ENCODE measurements around the gene GABBR1. TPM values are rescaled to one million over a fixed set of nuclear protein-coding genes. Genes with fewer than 3 reads are reported as not detected.

GABBR1 gene
- total RNA-seq, 8 experiments from 2014 or later, result 6.4 to 53.2 (median 40.3) TPM

DNA sequence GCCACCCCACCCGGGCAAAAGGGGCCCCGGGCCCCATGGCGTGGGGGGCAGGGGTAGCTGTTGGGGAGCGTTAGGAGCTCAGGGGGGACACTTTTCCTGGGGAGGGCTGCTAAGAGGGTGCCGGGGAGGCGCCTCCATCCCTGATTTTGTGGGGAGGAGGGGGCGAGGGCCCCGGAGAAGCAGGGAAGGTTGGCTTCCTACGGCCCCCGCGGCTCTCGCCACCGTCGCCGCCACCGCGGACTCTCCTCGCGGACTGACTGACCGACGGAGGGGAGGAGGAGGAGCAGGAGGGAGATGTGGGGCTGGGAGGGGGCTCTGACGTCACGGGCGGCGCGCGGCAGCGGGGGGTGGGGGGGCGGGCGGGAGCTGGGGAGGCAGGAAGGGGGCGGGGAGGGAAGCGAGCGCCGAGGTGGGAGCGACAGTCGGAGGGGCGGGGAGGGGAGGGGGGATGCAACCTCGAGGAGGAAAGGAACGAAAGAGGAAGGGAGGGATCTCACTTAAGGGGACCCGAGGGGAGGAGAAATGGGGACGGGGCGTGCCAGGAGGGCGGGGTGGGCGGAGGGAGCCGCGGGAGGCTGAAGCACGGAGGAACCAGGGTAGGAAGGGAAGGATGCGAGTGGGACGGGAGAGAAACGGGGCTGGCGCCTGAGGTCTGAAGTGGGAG, 5.1 kb downstream of the GABBR1 start:
- Histone ChIP-seq H3K27ac (peak overlapping the region; percentile 28 to 35), H3K4me1 (replicated peaks in 1 of 2) (peaks cover 17 to 18% of the 10 kb centered on the region in 2 donors), H3K4me3 (peak overlapping the region; percentile 28 to 48 (median 38))
- peak; percentile 19 to 29 (median 24) for ATAC-seq (replicated peaks in 6 of 8)
- in situ Hi-C loops (cut with MboI; ENCODE audit: low pct_unique_long_range_greater_than_20kb in 2 of 9, low sequenced_read_pairs in 9 of 9, unreplicated experiment in 9 of 9), result no loop called here
- WGBS, 10 experiments, result no CpG with 5 or more reads among the region's 51 CpGs

DNA sequence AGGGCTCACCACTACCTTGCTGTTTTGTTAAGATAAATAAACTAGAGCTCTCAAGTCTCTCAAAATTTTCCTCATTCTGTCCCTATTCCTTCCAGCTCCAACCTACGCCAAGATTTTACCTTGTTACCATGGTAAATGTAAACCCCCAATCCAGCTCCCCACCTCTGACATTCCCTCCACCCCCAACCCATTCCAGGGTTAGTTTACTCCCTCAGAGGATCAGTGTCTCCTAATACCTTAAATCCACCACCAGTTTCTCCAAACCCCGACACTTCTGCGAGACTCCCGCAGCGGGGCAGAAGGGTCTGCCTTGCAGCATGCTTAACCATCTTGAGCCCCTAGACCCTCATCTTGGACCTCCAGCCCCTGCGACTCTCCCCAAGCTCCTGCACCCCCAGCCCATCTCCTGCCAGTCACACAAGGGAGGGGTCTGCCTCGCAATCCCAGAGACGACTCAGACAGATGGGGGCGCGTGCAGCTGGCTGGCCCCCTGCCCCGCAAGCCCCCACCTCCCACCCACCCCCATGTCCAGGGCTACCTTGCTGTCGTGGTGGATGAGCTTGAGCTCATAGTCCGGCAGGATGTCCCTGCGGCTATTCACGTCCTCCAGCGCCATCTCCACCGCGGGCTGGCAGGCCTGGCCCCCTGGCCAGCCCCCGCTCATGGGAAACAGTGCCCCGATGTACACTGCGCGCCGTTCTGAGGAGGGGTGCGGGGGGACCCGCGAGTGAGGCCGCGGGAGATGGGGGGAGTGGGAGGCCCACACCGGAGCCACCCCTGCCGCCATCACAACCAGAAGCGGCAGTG, 5.8 kb downstream of the GABBR1 start:
- H3K4me1 ChIP-seq (replicated peaks in 1 of 2), result peaks cover 17 to 18% of the 10 kb centered on the region in 2 donors
- in situ Hi-C loops (cut with MboI; ENCODE audit: low pct_unique_long_range_greater_than_20kb in 2 of 9, low sequenced_read_pairs in 9 of 9, unreplicated experiment in 9 of 9), result no loop called here
- ATAC-seq (replicated peaks in 6 of 8), result peak in 2 of 8 experiments; percentile 1 to 2
- peak overlapping the region; percentile 17 to 35 for H3K27ac ChIP-seq
- WGBS, 10 experiments, result 71% methylated on average over 1 of the region's 31 CpGs; no CpG with 5 or more reads in 9 of the 10 experiments
- H3K4me3 ChIP-seq, result peak overlapping the region; percentile 28 to 48 (median 38)

DNA sequence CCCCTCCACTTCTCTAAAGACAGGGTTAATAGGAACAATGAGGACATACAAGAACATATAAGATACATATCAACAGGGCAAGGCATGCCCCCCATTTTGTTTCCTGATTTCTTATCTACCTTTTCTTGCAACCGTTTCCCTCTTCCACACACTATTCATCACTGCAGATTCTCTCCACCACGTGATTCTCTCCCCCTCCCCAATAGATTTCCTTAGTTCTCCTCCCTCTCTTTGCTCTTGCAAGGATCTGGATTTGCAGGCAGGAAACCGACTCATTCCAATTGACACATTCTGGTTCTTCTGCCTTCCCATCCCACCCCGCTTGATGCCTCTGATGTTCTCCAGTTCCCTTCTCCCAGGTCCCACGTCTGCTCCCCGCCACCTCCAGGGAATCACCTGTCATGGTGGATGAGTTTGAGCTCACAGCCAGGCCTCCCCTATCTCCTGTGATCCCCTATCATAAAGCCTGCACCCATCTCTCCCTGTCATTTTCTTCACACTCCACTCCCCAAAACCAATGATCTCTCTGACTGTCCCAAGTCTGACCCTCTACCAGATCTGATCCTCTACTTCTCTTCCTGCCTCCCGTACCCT, 7.5 kb downstream of the GABBR1 start:
- peaks cover 8% of the 10 kb centered on the region in 2 donors for H3K4me1 ChIP-seq (replicated peaks in 1 of 2)
- no peak overlapping the region for H3K27ac ChIP-seq
- no peak for ATAC-seq (replicated peaks in 6 of 8)
- H3K4me3 ChIP-seq, result no peak overlapping the region
- in situ Hi-C loops (cut with MboI; ENCODE audit: low pct_unique_long_range_greater_than_20kb in 2 of 9, low sequenced_read_pairs in 9 of 9, unreplicated experiment in 9 of 9), result no loop called here
- 13 to 80% (median 48%) methylated on average over 2 to 7 of the region's 7 CpGs; no CpG with 5 or more reads in 2 of the 10 experiments for WGBS, 10 experiments

DNA sequence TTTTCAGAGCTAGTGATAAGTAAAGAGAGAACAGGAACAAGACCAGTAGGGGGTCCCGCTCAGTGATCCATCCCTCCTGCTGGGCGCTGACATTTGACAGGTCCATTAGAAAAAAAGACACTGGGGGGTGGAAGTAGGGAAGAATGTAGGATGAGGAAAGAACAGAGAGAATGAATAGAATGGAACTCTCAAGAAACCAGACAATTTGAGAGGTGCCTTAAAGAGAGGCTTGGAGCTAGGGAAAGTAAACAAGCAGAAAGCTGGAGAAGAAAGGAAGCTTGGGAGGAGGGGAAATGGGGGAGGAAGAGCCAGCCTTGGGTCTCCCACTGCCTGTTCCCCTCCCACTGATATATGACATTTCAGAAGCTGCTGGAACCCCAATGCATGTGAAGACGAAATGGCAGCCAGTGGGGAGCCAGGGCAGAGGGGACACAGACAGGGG, 8.4 kb downstream of the GABBR1 start:
- no peak overlapping the region for H3K27ac ChIP-seq
- H3K4me3 ChIP-seq, result no peak overlapping the region
- in situ Hi-C loops (cut with MboI; ENCODE audit: low pct_unique_long_range_greater_than_20kb in 2 of 9, low sequenced_read_pairs in 9 of 9, unreplicated experiment in 9 of 9), result loop anchor here in 1 of 9 experiments (25.0 kb wide), 1 partner anchor 637 kb away; no protein-coding TSS in a partner anchor
- ATAC-seq (replicated peaks in 6 of 8), result no peak
- peaks cover 8% of the 10 kb centered on the region in 2 donors for H3K4me1 ChIP-seq (replicated peaks in 1 of 2)
- 29 to 92% (median 47%) methylated on average over 1 to 2 of the region's 3 CpGs; no CpG with 5 or more reads in 6 of the 10 experiments for WGBS, 10 experiments

DNA sequence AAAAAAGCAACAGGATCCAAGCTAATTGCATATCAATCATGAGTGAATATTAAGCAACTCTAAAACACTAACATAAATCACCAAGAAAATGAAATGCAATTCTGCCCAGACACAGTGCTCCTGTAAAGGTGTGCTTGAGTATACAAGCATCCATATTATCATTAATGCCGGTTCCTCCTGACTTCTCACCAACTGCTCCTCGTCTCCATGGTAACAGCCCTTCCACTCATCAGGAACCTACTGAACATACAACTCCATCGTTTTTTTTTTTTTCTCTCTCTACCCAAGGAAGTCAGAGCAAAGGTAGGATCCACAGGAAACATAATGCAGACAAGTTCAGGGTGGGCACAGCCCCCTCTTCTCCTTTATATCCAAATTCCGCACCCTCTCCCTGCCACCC, 12.4 kb downstream of the GABBR1 start:
- H3K27ac ChIP-seq, result no peak overlapping the region
- peaks cover 0 to 8% of the 10 kb centered on the region in 2 donors for H3K4me1 ChIP-seq (replicated peaks in 1 of 2)
- in situ Hi-C loops (cut with MboI; ENCODE audit: low pct_unique_long_range_greater_than_20kb in 2 of 9, low sequenced_read_pairs in 9 of 9, unreplicated experiment in 9 of 9), result loop anchor here in 1 of 9 experiments (25.0 kb wide), 1 partner anchor 633 kb away; no protein-coding TSS in a partner anchor
- ATAC-seq (replicated peaks in 6 of 8), result peak in 1 of 8 experiments; percentile 29
- no peak overlapping the region for H3K4me3 ChIP-seq
- 42 to 93% (median 76%) methylated on average over 1 to 3 of the region's 4 CpGs; no CpG with 5 or more reads in 3 of the 10 experiments for WGBS, 10 experiments

DNA sequence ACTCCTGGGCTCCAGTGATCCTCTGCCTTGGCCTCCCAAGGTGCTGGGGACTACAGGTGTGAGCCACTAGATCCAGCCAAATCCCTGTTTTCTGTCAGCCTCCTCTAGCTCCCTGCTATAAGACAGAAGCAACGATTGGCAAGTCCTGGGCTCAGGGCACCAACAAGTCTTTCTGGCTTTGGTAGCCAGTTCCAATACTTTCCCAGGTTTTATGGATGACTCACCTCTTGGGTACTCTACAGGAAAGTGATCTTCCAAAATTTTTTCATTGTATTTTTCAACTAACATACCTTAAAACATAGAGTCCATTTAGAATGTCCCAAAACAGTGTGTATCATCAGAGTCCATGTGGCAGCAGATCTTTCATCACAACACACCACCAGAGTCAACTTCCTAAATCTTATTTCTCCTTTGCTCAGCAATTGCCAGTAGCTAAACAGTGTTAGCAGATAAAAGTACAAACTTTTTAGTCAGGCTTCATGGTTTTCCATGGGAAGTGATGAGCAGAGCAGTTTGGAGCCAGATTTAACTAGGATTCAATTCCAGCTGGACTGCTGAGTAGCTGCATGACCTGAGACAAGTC, 13.3 kb downstream of the GABBR1 start:
- Histone ChIP-seq H3K4me1 (replicated peaks in 1 of 2) (peaks cover 0 to 4% of the 10 kb centered on the region in 2 donors), H3K27ac (no peak overlapping the region), H3K4me3 (no peak overlapping the region)
- ATAC-seq (replicated peaks in 6 of 8), result no peak
- in situ Hi-C loops (cut with MboI; ENCODE audit: low pct_unique_long_range_greater_than_20kb in 2 of 9, low sequenced_read_pairs in 9 of 9, unreplicated experiment in 9 of 9), result loop anchor here in 1 of 9 experiments (25.0 kb wide), 1 partner anchor 632 kb away; no protein-coding TSS in a partner anchor
- 82 to 100% (median 88%) methylated on average over 1 of the region's 1 CpG; no CpG with 5 or more reads in 5 of the 10 experiments for WGBS, 10 experiments

DNA sequence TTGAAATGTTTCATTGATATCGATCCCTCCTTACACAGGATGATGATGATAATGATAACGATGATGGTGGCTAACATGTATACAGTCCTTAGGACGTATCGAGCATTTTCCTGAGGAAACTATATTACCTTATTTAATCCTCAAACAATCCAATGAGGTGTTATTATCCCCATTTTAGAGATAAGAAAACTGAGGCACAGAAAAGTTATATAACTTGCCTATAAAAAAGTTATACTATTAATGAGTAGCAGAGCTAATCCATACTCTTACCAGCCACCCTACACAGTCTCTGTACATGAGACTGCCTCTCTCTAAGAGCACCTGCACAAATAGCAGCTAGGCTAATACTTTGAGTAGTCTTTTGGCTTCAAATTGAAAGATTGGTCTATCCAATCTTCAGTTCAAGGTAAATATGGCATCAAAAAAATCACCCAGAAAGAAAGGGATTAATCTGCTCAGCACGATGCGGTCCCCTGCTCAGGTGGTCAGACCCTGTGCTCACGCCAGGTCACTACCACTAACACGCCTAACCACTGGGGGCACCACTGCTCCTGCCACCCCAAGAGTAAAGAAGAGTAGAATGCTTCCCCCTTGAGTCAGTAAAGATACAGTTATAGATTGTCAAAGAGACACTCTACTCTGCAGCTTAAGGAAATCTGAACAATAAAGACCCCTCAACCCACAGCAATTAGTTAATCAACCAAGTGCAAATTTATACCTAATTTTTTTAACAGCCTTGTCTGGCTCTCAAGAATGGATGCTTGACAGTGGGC, 15.0 kb downstream of the GABBR1 start:
- no peak overlapping the region for H3K27ac ChIP-seq
- no peak for ATAC-seq (replicated peaks in 6 of 8)
- no peaks in the 10 kb centered on the region for H3K4me1 ChIP-seq (replicated peaks in 1 of 2)
- WGBS, 10 experiments, result 78 to 100% (median 96%) methylated on average over 3 to 7 of the region's 8 CpGs
- in situ Hi-C loops (cut with MboI; ENCODE audit: low pct_unique_long_range_greater_than_20kb in 2 of 9, low sequenced_read_pairs in 9 of 9, unreplicated experiment in 9 of 9), result loop anchor here in 1 of 9 experiments (25.0 kb wide), 1 partner anchor 631 kb away; no protein-coding TSS in a partner anchor
- H3K4me3 ChIP-seq, result no peak overlapping the region

DNA sequence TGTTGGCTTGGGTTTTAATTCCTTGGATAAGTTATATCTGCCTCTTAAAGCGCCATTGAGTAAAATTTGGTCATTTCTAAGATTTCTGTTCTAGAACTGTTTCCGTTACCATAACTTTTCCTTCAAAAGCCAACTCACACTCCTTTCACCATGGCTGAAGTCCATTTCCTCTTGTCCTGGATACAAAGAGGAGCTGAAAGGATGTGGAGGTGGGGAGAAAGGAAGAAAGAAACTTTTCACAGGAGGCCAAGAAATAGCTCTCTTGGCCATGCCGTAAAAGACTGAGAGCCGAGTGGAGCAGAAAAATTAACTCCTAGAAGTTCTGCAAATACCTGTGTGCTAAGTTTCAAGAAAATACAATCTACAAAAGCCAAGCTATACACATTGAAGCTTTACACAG, 21.6 kb downstream of the GABBR1 start:
- 71 to 100% (median 93%) methylated on average over 1 to 4 of the region's 4 CpGs for WGBS, 10 experiments
- no peak overlapping the region for H3K4me3 ChIP-seq
- no peak overlapping the region for H3K27ac ChIP-seq
- ATAC-seq (replicated peaks in 6 of 8), result no peak
- in situ Hi-C loops (cut with MboI; ENCODE audit: low pct_unique_long_range_greater_than_20kb in 2 of 9, low sequenced_read_pairs in 9 of 9, unreplicated experiment in 9 of 9), result loop anchor here in 1 of 9 experiments (25.0 kb wide), 1 partner anchor 624 kb away; no protein-coding TSS in a partner anchor
- no peaks in the 10 kb centered on the region for H3K4me1 ChIP-seq (replicated peaks in 1 of 2)

DNA sequence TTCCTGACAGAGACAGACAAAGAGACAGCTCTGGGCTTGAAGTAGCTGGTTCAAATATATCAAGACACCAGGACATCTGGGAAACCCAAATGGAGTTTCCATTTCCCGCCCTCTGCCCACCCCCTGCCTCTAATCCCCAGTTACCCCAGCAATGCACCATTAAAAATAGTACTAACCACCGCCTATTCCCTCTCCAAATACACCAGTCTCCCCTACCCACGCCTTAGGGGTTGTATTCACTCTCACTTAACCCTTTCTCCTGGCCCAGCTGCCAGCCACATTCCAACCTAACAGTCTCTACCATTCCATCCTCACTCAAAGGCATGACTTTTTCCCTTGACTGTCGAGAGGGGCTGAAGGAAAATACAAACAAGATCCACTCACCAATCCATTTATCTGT, 22.4 kb downstream of the GABBR1 start:
- H3K27ac ChIP-seq, result no peak overlapping the region
- no peak overlapping the region for H3K4me3 ChIP-seq
- WGBS, 10 experiments, result 80 to 100% (median 100%) methylated on average over 1 to 3 of the region's 4 CpGs; no CpG with 5 or more reads in 5 of the 10 experiments
- no peaks in the 10 kb centered on the region for H3K4me1 ChIP-seq (replicated peaks in 1 of 2)
- in situ Hi-C loops (cut with MboI; ENCODE audit: low pct_unique_long_range_greater_than_20kb in 2 of 9, low sequenced_read_pairs in 9 of 9, unreplicated experiment in 9 of 9), result loop anchor here in 1 of 9 experiments (25.0 kb wide), 1 partner anchor 623 kb away; no protein-coding TSS in a partner anchor
- ATAC-seq (replicated peaks in 6 of 8), result peak in 1 of 8 experiments; percentile 51

DNA sequence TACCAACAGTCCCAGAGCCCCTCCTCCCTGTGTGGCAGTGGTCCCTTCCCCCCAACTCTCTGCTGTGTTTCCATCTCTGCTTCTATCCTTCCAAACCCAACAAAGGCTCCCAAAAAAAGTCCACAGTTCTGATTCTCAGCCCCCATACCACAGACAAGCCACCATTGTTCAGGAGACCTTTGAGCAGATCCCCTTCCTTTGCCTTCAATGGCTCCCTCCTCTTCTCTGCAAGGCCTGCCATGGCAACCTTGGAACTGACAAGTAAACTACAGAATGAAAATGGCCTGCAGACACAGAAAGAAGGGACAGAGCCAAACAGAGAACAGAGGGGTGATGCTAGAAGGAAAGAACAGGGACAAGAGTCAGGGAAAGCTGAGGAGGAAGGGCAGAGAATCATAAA, 24.9 kb downstream of the GABBR1 start:
- in situ Hi-C loops (cut with MboI; ENCODE audit: low pct_unique_long_range_greater_than_20kb in 2 of 9, low sequenced_read_pairs in 9 of 9, unreplicated experiment in 9 of 9), result loop anchor here in 1 of 9 experiments (25.0 kb wide), 1 partner anchor 621 kb away; no protein-coding TSS in a partner anchor
- Histone ChIP-seq H3K27ac (no peak overlapping the region), H3K4me1 (replicated peaks in 1 of 2) (peaks cover 3 to 4% of the 10 kb centered on the region in 2 donors), H3K4me3 (no peak overlapping the region)
- ATAC-seq (replicated peaks in 6 of 8), result no peak

DNA sequence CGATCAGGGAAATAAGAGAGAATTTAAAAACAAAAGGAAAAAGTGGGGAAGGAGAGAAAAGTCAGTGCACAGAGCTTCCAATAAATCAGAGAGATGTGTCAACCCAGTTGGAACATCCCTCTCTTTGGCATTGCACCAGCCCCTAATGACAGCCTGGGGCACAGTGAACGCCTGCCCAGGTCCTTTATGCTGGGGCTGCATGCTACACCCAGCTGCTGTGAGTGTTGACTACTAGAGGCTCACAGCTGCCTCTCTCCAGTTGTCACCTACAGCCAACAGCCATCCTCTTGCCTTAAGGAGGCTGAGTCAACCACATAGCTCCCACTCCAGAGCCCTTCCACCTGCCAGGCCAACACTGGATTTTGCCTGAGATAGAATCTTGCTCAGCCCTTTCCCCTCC, 29.1 kb downstream of the GABBR1 start:
- WGBS, 10 experiments, result 43 to 100% (median 79%) methylated on average over 1 to 2 of the region's 2 CpGs
- H3K4me3 ChIP-seq, result no peak overlapping the region
- ATAC-seq (replicated peaks in 6 of 8), result peak in 3 of 8 experiments; percentile 61 to 80 (median 76)
- H3K27ac ChIP-seq, result no peak overlapping the region
- H3K4me1 ChIP-seq (replicated peaks in 1 of 2), result peaks cover 8 to 9% of the 10 kb centered on the region in 2 donors
- in situ Hi-C loops (cut with MboI; ENCODE audit: low pct_unique_long_range_greater_than_20kb in 2 of 9, low sequenced_read_pairs in 9 of 9, unreplicated experiment in 9 of 9), result loop anchor here in 1 of 9 experiments (25.0 kb wide), 1 partner anchor 617 kb away; no protein-coding TSS in a partner anchor
